ENCODE results near the gene KCNQ1. TPM values are rescaled to one million over a fixed set of nuclear protein-coding genes. Genes with fewer than 3 reads are reported as not detected.

KCNQ1 gene
- total and polyA plus RNA-seq, 2 donors (not counting 3 experiments of a cell fraction or from before 2014, with no cell fraction given): 0.07 to 0.09 TPM

DNA sequence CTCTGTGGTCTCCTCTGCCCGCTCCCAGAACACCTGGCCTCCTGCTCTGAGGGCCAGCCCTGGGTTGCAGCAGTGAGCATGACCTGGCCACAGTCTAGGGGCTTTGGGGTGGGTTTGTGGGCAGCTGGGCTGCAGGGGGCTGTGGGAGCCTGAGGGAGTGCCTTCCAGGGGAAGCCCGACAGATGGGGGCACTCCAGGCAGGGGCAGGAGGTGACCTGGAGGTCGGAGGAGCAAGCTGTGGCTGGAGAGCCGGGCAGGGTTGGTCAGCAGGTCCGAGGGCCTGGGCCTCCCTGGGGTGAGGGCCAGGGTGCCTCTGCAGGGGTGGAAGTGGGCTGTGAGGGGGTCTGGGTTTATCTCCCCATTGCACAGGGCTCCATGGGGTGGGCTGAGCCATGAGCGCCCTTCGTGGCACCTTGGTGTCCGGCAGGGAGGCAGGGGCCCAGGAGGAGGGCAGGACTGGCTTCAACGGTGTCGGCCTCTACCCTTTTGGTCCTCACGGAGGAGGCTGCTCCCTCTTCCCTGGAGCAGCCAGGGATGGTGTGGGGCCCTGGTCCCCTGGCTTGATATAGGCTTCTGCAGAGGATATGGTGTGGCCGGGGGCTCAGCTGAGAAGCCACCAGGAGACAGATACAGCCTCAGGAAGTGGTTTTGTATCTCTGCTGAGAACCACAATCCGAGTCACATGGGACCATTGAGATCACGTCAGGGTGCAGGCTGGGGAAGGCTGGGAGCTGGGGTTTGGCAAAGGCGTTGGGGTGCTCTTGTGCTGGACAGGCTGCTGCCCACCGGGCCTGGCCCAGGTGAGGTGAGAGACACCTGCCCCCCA lies 22.3 kb downstream of the KCNQ1 start:
- no peaks in the 10 kb centered on the region for H3K27me3 ChIP-seq (ENCODE audit: control insufficient read depth in 2 of 2, insufficient read depth in 2 of 2, low read length in 2 of 2)
- no peaks in the 10 kb centered on the region for H3K36me3 ChIP-seq (ENCODE audit: control insufficient read depth in 2 of 2, extremely low read depth in 1 of 2, insufficient read depth in 2 of 2, low read length in 2 of 2)
- no peak for TF ChIP-seq POLR2A (IDR thresholded peaks at IDR 0.05; ENCODE audit: low read depth, low read length)
- TF ChIP-seq, protein P1, sequence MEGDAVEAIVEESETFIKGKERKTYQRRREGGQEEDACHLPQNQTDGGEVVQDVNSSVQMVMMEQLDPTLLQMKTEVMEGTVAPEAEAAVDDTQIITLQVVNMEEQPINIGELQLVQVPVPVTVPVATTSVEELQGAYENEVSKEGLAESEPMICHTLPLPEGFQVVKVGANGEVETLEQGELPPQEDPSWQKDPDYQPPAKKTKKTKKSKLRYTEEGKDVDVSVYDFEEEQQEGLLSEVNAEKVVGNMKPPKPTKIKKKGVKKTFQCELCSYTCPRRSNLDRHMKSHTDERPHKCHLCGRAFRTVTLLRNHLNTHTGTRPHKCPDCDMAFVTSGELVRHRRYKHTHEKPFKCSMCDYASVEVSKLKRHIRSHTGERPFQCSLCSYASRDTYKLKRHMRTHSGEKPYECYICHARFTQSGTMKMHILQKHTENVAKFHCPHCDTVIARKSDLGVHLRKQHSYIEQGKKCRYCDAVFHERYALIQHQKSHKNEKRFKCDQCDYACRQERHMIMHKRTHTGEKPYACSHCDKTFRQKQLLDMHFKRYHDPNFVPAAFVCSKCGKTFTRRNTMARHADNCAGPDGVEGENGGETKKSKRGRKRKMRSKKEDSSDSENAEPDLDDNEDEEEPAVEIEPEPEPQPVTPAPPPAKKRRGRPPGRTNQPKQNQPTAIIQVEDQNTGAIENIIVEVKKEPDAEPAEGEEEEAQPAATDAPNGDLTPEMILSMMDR (IDR thresholded peaks at IDR 0.05; ENCODE audit: extremely low read depth in 1 of 2, insufficient read depth in 1 of 2, low read depth in 1 of 2, low read length in 2 of 2): no peak
- no peak for TF ChIP-seq MYC (IDR thresholded peaks at IDR 0.05; ENCODE audit: low read depth, low read length)
- TF ChIP-seq, protein P2, sequence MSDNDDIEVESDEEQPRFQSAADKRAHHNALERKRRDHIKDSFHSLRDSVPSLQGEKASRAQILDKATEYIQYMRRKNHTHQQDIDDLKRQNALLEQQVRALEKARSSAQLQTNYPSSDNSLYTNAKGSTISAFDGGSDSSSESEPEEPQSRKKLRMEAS (IDR thresholded peaks at IDR 0.05; ENCODE audit: insufficient read depth, insufficient read length): no peak
- TF ChIP-seq GATA2 (IDR thresholded peaks at IDR 0.05; ENCODE audit: insufficient read depth, insufficient read length, low read depth, low read length): no peak
- TF ChIP-seq FOS (IDR thresholded peaks at IDR 0.05; ENCODE audit: borderline replicate concordance, insufficient read depth, low read length): no peak
- TF ChIP-seq POLR2AphosphoS5 (IDR thresholded peaks at IDR 0.05; ENCODE audit: insufficient read depth, low read depth, low read length): no peak
- no peak for TF ChIP-seq JUN (IDR thresholded peaks at IDR 0.05; ENCODE audit: borderline replicate concordance, insufficient read depth, insufficient read length, low read depth)
- no peak for TF ChIP-seq EZH2 (IDR thresholded peaks at IDR 0.05; ENCODE audit: borderline replicate concordance, low read depth, low read length, severe bottlenecking)
- DNase-seq (ENCODE audit: low read depth, low spot score) (no peak), FAIRE-seq (no peak)
- no peak overlapping the region for H3K27ac ChIP-seq (ENCODE audit: insufficient read depth, low read depth, low read length)
- intact Hi-C loops (cut with micrococcal nuclease): no loop called here
- ChIA-PET POLR2A (no interaction called here), CTCF (no interaction called here)
- no peak overlapping the region for H3K4me2 ChIP-seq (ENCODE audit: insufficient read depth, low read length)
- dilution Hi-C loops (cut with MboI; ENCODE audit: extremely low pct_ligation_motif_present, low sequenced_read_pairs): no loop called here
- H3K9me1 ChIP-seq (replicated peaks; ENCODE audit: control insufficient read depth, extremely low read depth, insufficient read depth, low read length): no peaks in the 10 kb centered on the region
- H3K4me3 ChIP-seq (replicated peaks in 1 of 3; ENCODE audit: insufficient read depth in 1 of 3, low read depth in 1 of 3, low read length in 3 of 3): no peak overlapping the region
- H2AFZ ChIP-seq (ENCODE audit: low read depth, low read length): no peak overlapping the region
- H4K20me1 ChIP-seq (replicated peaks; ENCODE audit: control insufficient read depth, extremely low read depth, insufficient read depth, low read length): no peaks in the 10 kb centered on the region
- no peaks in the 10 kb centered on the region for H3K9me3 ChIP-seq (replicated peaks; ENCODE audit: control insufficient read depth, insufficient read depth, low read length)
- no TSS peak for BruUV-seq (replicated peaks)
- H3K9ac ChIP-seq (replicated peaks; ENCODE audit: extremely low read depth, insufficient read depth, low read length): no peak overlapping the region
- H3K4me1 ChIP-seq (ENCODE audit: control insufficient read depth, extremely low read depth, insufficient read depth, low read length): no peaks in the 10 kb centered on the region
- H3K79me2 ChIP-seq (ENCODE audit: control insufficient read depth, insufficient read depth, low read length): no peaks in the 10 kb centered on the region
